NCI-H1694 treated with DMSO at 0.1 percent for 48 hours (cell line): ENCODE data around the gene SCPEP1.
"Not testable (repeated sequence)": the region's sequence is repeated elsewhere in the genome, so short reads cannot be mapped to it uniquely, and the experiment has no call there.

Experiments used
- DNase-seq: peaks from one replicate; lab custom pipeline; 2025; lab: John Stamatoyannopoulos, UW

The SCPEP1 gene

GRCh38 chr17:56977673-56978395 is at the start of gene SCPEP1:
SCPEP1 (plus strand) TSS chr17:56978131; CDS start chr17:56978160, 29 bp downstream.
- peak; percentile 79 for DNase-seq

GRCh38 chr17:56928586-56928985 is 49.3 kb upstream of the SCPEP1 start:
- no peak for DNase-seq

GRCh38 chr17:56929362-56929969 is 48.5 kb upstream of the SCPEP1 start:
- DNase-seq: no peak

GRCh38 chr17:56930739-56931337 is 47.1 kb upstream of the SCPEP1 start:
- no peak for DNase-seq

- DNase-seq: no peak
Observed at GRCh38 chr17:56933151-56933745, 44.7 kb upstream of the SCPEP1 start.

GRCh38 chr17:56933868-56934267 is 44.1 kb upstream of the SCPEP1 start:
- no peak for DNase-seq

GRCh38 chr17:56934280-56934679 is 43.7 kb upstream of the SCPEP1 start:
- no peak for DNase-seq

- no peak for DNase-seq
Observed at GRCh38 chr17:56935461-56935860, 42.5 kb upstream of the SCPEP1 start.

GRCh38 chr17:56936697-56937322 is 41.1 kb upstream of the SCPEP1 start:
- no peak for DNase-seq

GRCh38 chr17:56937687-56938086 is 40.2 kb upstream of the SCPEP1 start:
- DNase-seq: no peak

GRCh38 chr17:56938206-56938605 is 39.7 kb upstream of the SCPEP1 start:
- not testable (repeated sequence) for DNase-seq

GRCh38 chr17:56939869-56940484 is 38.0 kb upstream of the SCPEP1 start:
- peak; percentile 86 for DNase-seq

GRCh38 chr17:56943505-56944125 is 34.3 kb upstream of the SCPEP1 start:
- no peak for DNase-seq

GRCh38 chr17:56945938-56946505 is 31.9 kb upstream of the SCPEP1 start:
- no peak for DNase-seq

- no peak for DNase-seq
Observed at GRCh38 chr17:56947741-56948140, 30.2 kb upstream of the SCPEP1 start.

- DNase-seq: no peak
Observed at GRCh38 chr17:56948491-56948890, 29.4 kb upstream of the SCPEP1 start.

- no peak for DNase-seq
Observed at GRCh38 chr17:56949595-56949994, 28.3 kb upstream of the SCPEP1 start.

GRCh38 chr17:56956992-56957391 is 20.9 kb upstream of the SCPEP1 start:
- no peak for DNase-seq

- DNase-seq: peak; percentile 93
Observed at GRCh38 chr17:56960596-56961538, 17.1 kb upstream of the SCPEP1 start, which contains the start of gene COIL. COIL (minus strand) TSS chr17:56961050; CDS start chr17:56961019, 31 bp downstream.

- DNase-seq: not testable (repeated sequence)
Observed at GRCh38 chr17:56965241-56965640, 12.7 kb upstream of the SCPEP1 start.
